Measurements from ENCODE around the gene MED12L.

The MED12L gene

GRCh38 chr3:151320131-151320530 lies 234.7 kb downstream of the MED12L start:
- Histone ChIP-seq H3K4me2 (ENCODE audit: low read length) (no peak overlapping the region), H3K9me3 (ENCODE audit: control insufficient read depth, low read length) (no peaks in the 10 kb centered on the region)
- TF ChIP-seq CTCF (IDR thresholded peaks at IDR 0.05): no peak

GRCh38 chr3:151321526-151321925 lies 236.1 kb downstream of the MED12L start:
- no peak for TF ChIP-seq CTCF (IDR thresholded peaks at IDR 0.05)

More at GRCh38 chr3:151320131-151320530, 234.7 kb downstream of the MED12L start:
- H3K4me3 ChIP-seq (ENCODE audit: low read depth, low read length): no peak overlapping the region
- H3K36me3 ChIP-seq (ENCODE audit: control insufficient read depth, insufficient read depth, low read length): no peaks in the 10 kb centered on the region
- H3K27me3 ChIP-seq (ENCODE audit: control insufficient read depth, insufficient read depth, low read length): no peaks in the 10 kb centered on the region
- no peak overlapping the region for H3K9ac ChIP-seq
- no peak overlapping the region for H3K27ac ChIP-seq
- H3K4me1 ChIP-seq: no peaks in the 10 kb centered on the region
- no peak overlapping the region for H2AFZ ChIP-seq
- H3K79me2 ChIP-seq: no peaks in the 10 kb centered on the region

GRCh38 chr3:151322511-151322910 lies 237.0 kb downstream of the MED12L start:
- H3K9ac ChIP-seq: no peak overlapping the region
- no peak overlapping the region for H3K4me2 ChIP-seq (ENCODE audit: low read length)

More at GRCh38 chr3:151321526-151321925, 236.1 kb downstream of the MED12L start:
- no peaks in the 10 kb centered on the region for H3K36me3 ChIP-seq (ENCODE audit: control insufficient read depth, insufficient read depth, low read length)
- H3K9ac ChIP-seq: no peak overlapping the region
- no peaks in the 10 kb centered on the region for H3K9me3 ChIP-seq (ENCODE audit: control insufficient read depth, low read length)
- H3K27ac ChIP-seq: no peak overlapping the region
- H3K4me2 ChIP-seq (ENCODE audit: low read length): no peak overlapping the region
- no peaks in the 10 kb centered on the region for H3K4me1 ChIP-seq
- no peak overlapping the region for H2AFZ ChIP-seq
- H3K4me3 ChIP-seq (ENCODE audit: low read depth, low read length): no peak overlapping the region
- no peaks in the 10 kb centered on the region for H3K79me2 ChIP-seq
- no peaks in the 10 kb centered on the region for H3K27me3 ChIP-seq (ENCODE audit: control insufficient read depth, insufficient read depth, low read length)

GRCh38 chr3:151327571-151328198 lies 242.2 kb downstream of the MED12L start:
- no peaks in the 10 kb centered on the region for H3K9me3 ChIP-seq (ENCODE audit: control insufficient read depth, low read length)
- peak overlapping the region; percentile 16 for H2AFZ ChIP-seq
- H3K27ac ChIP-seq: no peak overlapping the region
- H3K36me3 ChIP-seq (ENCODE audit: control insufficient read depth, insufficient read depth, low read length): no peaks in the 10 kb centered on the region
- no peaks in the 10 kb centered on the region for H3K27me3 ChIP-seq (ENCODE audit: control insufficient read depth, insufficient read depth, low read length)
- peak overlapping the region; percentile 31 for H3K4me2 ChIP-seq (ENCODE audit: low read length)
- H3K9ac ChIP-seq: no peak overlapping the region
- H3K4me3 ChIP-seq (ENCODE audit: low read depth, low read length): no peak overlapping the region
- no peaks in the 10 kb centered on the region for H3K79me2 ChIP-seq
- peak; percentile 56 for TF ChIP-seq CTCF (IDR thresholded peaks at IDR 0.05)
- H3K4me1 ChIP-seq: peaks cover 3% of the 10 kb centered on the region

More at GRCh38 chr3:151322511-151322910, 237.0 kb downstream of the MED12L start:
- Histone ChIP-seq H3K4me3 (ENCODE audit: low read depth, low read length) (no peak overlapping the region), H3K27ac (no peak overlapping the region), H3K4me1 (no peaks in the 10 kb centered on the region), H3K79me2 (no peaks in the 10 kb centered on the region), H2AFZ (no peak overlapping the region), H3K27me3 (ENCODE audit: control insufficient read depth, insufficient read depth, low read length) (no peaks in the 10 kb centered on the region), H3K36me3 (ENCODE audit: control insufficient read depth, insufficient read depth, low read length) (no peaks in the 10 kb centered on the region), H3K9me3 (ENCODE audit: control insufficient read depth, low read length) (no peaks in the 10 kb centered on the region)
- no peak for TF ChIP-seq CTCF (IDR thresholded peaks at IDR 0.05)
